ENCODE results near the gene ZNF488.

ZNF488 gene

DNA sequence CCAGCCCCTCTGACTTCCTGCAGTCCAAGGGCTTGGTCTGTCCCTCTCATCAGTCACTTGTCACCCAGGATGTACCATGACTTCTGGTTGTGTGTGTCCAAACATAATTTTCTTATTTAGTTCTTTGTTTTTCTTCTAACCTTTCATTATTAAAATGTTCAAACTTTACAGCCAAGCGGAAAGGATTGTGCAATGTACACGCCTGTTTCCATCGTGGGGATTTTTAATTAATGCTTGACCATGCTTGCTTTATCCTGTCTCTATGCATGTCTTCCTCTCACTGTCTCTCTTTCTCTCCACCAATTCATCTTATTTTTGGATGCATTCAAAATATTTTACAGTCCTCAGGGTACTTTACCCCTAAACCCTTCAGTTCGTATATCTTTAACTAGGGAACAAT lies 26.2 kb upstream of the ZNF488 start:
- TF ChIP-seq CTCF (IDR thresholded peaks at IDR 0.05; ENCODE audit: low read depth, low read length), result no peak
- no peak overlapping the region for H3K4me3 ChIP-seq (ENCODE audit: low read depth, low read length)
- no peak for DNase-seq (ENCODE audit: low read depth, low spot score)
- in situ Hi-C loops (cut with HindIII; ENCODE audit: low sequenced_read_pairs), result no loop called here

GRCh38 chr10:47409866-47410256 lies 25.8 kb upstream of the ZNF488 start:
- no peak for TF ChIP-seq CTCF (IDR thresholded peaks at IDR 0.05; ENCODE audit: low read depth, low read length)
- no peak overlapping the region for H3K4me3 ChIP-seq (ENCODE audit: low read depth, low read length)
- in situ Hi-C loops (cut with HindIII; ENCODE audit: low sequenced_read_pairs), result no loop called here
- DNase-seq (ENCODE audit: low read depth, low spot score), result no peak

DNA sequence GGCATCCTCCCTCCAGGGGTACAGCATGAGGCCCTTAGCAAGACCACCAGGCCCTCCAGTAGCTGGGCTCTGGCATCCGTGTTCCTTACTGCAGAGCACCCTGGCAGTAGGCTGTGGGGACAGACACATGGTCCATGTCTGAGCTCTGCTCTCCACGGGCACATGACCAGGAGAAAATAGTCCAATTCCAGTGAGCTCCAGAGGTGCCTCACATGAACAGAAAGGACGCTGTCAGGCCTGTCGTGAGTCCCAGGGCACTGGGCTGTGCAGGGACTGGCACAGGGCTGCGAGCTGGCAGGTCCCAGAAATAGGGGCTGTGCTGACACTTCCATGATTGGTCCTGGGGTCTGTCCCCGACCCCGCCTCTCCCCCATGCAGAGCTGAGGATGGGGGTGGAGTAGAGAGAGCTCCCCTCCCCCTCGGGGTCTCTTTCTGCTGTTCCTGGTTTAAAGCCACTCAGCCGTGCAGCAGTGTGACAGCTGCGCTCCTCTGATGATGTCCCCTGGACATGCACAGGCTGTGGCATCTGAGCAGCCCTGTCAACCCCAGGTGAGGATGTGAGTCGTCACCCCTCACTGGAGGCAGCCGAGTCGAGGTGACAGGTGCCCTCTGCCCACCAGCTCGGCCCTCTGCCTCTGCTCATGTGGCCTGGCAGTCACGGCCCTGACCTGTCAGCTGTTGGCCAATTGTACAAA lies 25.2 kb upstream of the ZNF488 start:
- no peak for TF ChIP-seq CTCF (IDR thresholded peaks at IDR 0.05; ENCODE audit: low read depth, low read length)
- in situ Hi-C loops (cut with HindIII; ENCODE audit: low sequenced_read_pairs), result no loop called here
- DNase-seq (ENCODE audit: low read depth, low spot score), result no peak
- no peak overlapping the region for H3K4me3 ChIP-seq (ENCODE audit: low read depth, low read length)

DNA sequence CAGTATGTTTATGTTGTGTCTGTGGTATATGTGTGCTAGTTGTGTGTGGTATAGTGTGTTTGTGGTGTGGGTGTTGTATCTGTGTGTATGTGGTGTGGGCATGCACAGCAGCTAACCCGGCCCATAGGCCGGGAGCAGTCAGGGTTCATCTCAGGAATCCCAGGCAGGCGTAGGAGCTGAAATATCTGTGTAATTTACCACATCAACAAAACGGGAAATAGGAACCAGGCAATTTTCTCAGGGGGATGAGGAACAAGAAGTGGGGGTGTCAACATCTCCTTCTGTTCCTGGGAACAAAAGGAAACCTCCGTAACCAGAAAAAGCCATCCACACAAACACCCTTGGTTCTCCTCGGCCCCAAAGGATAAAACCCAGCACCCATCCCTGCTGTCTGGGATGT lies 24.5 kb upstream of the ZNF488 start:
- no peak for TF ChIP-seq CTCF (IDR thresholded peaks at IDR 0.05; ENCODE audit: low read depth, low read length)
- no peak for DNase-seq (ENCODE audit: low read depth, low spot score)
- in situ Hi-C loops (cut with HindIII; ENCODE audit: low sequenced_read_pairs), result no loop called here
- H3K4me3 ChIP-seq (ENCODE audit: low read depth, low read length), result no peak overlapping the region

GRCh38 chr10:47406870-47407691 lies 23.0 kb upstream of the ZNF488 start:
- in situ Hi-C loops (cut with HindIII; ENCODE audit: low sequenced_read_pairs), result no loop called here
- peak; percentile 79 for DNase-seq (ENCODE audit: low read depth, low spot score)
- no peak overlapping the region for H3K4me3 ChIP-seq (ENCODE audit: low read depth, low read length)
- TF ChIP-seq CTCF (IDR thresholded peaks at IDR 0.05; ENCODE audit: low read depth, low read length), result no peak

DNA sequence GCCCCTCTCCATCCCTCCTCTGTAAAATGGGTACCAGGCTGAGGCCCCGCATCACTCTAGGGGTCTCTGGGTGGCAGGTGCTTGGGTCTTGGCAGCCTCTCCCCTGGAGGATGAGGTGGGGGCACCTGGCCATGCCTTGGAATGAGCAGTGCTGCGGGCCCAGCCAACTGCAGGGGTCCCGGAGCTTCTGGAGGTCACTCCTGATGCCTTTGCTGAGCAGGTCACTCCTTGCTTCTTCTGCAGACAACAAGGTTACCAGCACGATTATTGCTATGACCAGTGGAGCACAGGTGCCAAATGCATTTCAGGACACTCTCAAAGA lies 22.4 kb upstream of the ZNF488 start:
- no peak for DNase-seq (ENCODE audit: low read depth, low spot score)
- in situ Hi-C loops (cut with HindIII; ENCODE audit: low sequenced_read_pairs), result no loop called here
- no peak overlapping the region for H3K4me3 ChIP-seq (ENCODE audit: low read depth, low read length)
- no peak for TF ChIP-seq CTCF (IDR thresholded peaks at IDR 0.05; ENCODE audit: low read depth, low read length)

Data from astrocyte of the spinal cord (primary cell).